Loucy (cell line): ENCODE results near the gene AP5Z1.

Experiments used
- CTCF ChIP-seq: fragments of 200-600 bp; sonication (generic); conservative IDR thresholded peaks from 2 replicates; pipeline ENCODE4 v1.5.1; 2014; ENCODE audit warnings: mild to moderate bottlenecking, antibody characterized with exemption, low read length
- EZH2phosphoT487 ChIP-seq: fragments of 200-600 bp; IDR thresholded peaks from 2 replicates; pipeline ENCODE4 v1.6.1; 2018; ENCODE audit warnings: antibody characterized with exemption, mild to moderate bottlenecking, moderate library complexity, borderline replicate concordance

- TF ChIP-seq CTCF (no peak), EZH2phosphoT487 (no peak)
These were observed 613 bp downstream of the AP5Z1 start for GRCh38 chr7:4775848-4776623.
